ENCODE data around the gene PPP1R8.
"Not testable (repeated sequence)": the region's sequence is repeated elsewhere in the genome, so short reads cannot be mapped to it uniquely, and the experiment has no call there.

PPP1R8 gene

DNA sequence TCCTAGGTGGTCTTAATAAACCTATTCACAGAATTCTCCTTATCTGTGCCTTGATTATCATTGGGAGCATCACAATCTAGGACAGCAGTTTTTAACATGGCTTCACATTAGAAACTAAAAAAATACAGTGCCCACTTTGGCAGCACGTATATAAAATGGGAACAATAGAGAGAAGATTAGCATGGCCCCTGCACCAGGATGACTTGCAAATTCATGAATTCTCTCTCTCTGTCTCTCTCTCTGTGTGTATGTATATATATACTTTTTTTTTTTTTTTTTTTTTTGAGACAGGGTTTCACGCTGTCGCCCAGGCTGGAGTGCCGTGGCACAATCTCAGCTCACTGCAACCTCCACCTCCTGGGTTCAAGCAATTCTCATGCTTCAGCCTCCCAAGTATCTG, 6.2 kb upstream of the PPP1R8 start:
- no peaks in the 10 kb centered on the region for H4K20me1 ChIP-seq (ENCODE audit: insufficient read depth, low read length)
- no peaks in the 10 kb centered on the region for H3K9me3 ChIP-seq (ENCODE audit: insufficient read depth, low read length)
- H3K36me3 ChIP-seq (replicated peaks; ENCODE audit: low read depth, low read length): peaks cover 6% of the 10 kb centered on the region
- no peak overlapping the region for H2AFZ ChIP-seq (ENCODE audit: low read depth, low read length)
- no peaks in the 10 kb centered on the region for H3K4me1 ChIP-seq (ENCODE audit: low read length)
- H3K79me2 ChIP-seq (ENCODE audit: low read length): no peaks in the 10 kb centered on the region
- no peak overlapping the region for H3K4me3 ChIP-seq (ENCODE audit: low read length)
- no peaks in the 10 kb centered on the region for H3K27me3 ChIP-seq (ENCODE audit: low read depth, low read length)
- H3K4me2 ChIP-seq (ENCODE audit: low read length): no peak overlapping the region
- TF ChIP-seq CTCF (IDR thresholded peaks at IDR 0.05; ENCODE audit: low read depth, low read length): no peak
- TF ChIP-seq EZH2phosphoT487 (IDR thresholded peaks at IDR 0.05; ENCODE audit: low read depth): no peak
- no peak overlapping the region for H3K27ac ChIP-seq (ENCODE audit: low read length)
- H3K9ac ChIP-seq (ENCODE audit: low read length): no peak overlapping the region

GRCh38 chr1:27829339-27829960, 1.1 kb upstream of the PPP1R8 start:
- not testable (repeated sequence) for H3K27ac ChIP-seq (ENCODE audit: low read length); H2AFZ ChIP-seq (ENCODE audit: low read depth, low read length); H3K27me3 ChIP-seq (ENCODE audit: low read depth, low read length); H3K9ac ChIP-seq (ENCODE audit: low read length); H3K9me3 ChIP-seq (ENCODE audit: insufficient read depth, low read length)
- Histone ChIP-seq H3K36me3 (replicated peaks; ENCODE audit: low read depth, low read length) (peaks cover 10% of the 10 kb centered on the region), H3K79me2 (ENCODE audit: low read length) (peaks cover 39% of the 10 kb centered on the region), H3K4me2 (ENCODE audit: low read length) (peak overlapping the region; percentile 47), H3K4me1 (ENCODE audit: low read length) (peaks cover 11% of the 10 kb centered on the region), H4K20me1 (ENCODE audit: insufficient read depth, low read length) (peaks cover 11% of the 10 kb centered on the region), H3K4me3 (ENCODE audit: low read length) (peak overlapping the region; percentile 99)

DNA sequence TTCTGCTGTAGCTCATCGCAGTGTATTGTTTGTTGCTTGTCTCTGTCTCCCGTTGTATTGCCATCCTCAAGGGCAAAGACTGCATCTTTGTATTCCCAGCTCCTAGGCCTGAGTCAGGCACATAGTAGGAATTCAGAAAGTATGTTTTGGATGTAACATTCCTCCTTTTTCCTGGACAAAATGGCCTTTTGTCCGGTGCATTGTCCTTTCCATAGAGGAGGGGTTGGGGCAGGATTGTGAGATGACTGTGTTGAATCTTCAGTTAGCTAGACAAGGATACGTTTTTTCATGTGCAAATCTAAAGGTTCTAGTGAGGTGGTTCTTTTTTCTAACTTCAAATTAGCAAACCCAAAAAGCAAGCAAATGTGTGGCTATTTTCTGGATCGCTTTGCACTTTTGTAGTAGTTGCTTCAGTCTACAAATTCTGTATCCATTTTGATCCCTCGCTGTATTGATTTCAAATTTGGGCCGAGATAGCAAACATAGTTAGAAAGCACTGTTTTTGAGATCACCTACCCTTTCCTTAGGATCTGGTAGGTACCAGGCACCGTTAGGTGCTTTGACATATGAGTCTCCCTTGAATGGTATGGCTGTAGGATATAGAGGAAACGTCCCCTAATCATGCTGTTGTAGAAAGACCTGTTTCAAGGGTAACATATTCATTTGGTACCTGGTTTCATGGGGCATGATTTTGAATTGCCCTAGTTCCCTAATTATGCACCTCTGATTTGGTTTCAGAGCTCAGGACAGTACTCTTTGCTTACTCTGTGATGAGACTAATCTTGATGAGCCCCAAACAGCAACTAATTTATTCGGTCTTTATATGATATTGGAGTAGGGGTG, 1.2 kb downstream of the PPP1R8 start:
- H3K9ac ChIP-seq (ENCODE audit: low read length): peak overlapping the region; percentile 92
- peaks cover 19% of the 10 kb centered on the region for H3K36me3 ChIP-seq (replicated peaks; ENCODE audit: low read depth, low read length)
- peaks cover 11% of the 10 kb centered on the region for H4K20me1 ChIP-seq (ENCODE audit: insufficient read depth, low read length)
- H3K79me2 ChIP-seq (ENCODE audit: low read length): peaks cover 59% of the 10 kb centered on the region
- no peaks in the 10 kb centered on the region for H3K27me3 ChIP-seq (ENCODE audit: low read depth, low read length)
- peak overlapping the region; percentile 99 for H3K4me3 ChIP-seq (ENCODE audit: low read length)
- H3K4me2 ChIP-seq (ENCODE audit: low read length): peak overlapping the region; percentile 96
- no peak for TF ChIP-seq EZH2phosphoT487 (IDR thresholded peaks at IDR 0.05; ENCODE audit: low read depth)
- no peak for TF ChIP-seq CTCF (IDR thresholded peaks at IDR 0.05; ENCODE audit: low read depth, low read length)
- no peaks in the 10 kb centered on the region for H3K9me3 ChIP-seq (ENCODE audit: insufficient read depth, low read length)
- no peak overlapping the region for H3K27ac ChIP-seq (ENCODE audit: low read length)
- H3K4me1 ChIP-seq (ENCODE audit: low read length): peaks cover 11% of the 10 kb centered on the region
- no peak overlapping the region for H2AFZ ChIP-seq (ENCODE audit: low read depth, low read length)

GRCh38 chr1:27832762-27833161, 2.2 kb downstream of the PPP1R8 start:
- Histone ChIP-seq H3K27ac (ENCODE audit: low read length) (no peak overlapping the region), H3K36me3 (replicated peaks; ENCODE audit: low read depth, low read length) (peaks cover 21% of the 10 kb centered on the region), H3K4me3 (ENCODE audit: low read length) (no peak overlapping the region), H3K9me3 (ENCODE audit: insufficient read depth, low read length) (no peaks in the 10 kb centered on the region), H3K27me3 (ENCODE audit: low read depth, low read length) (no peaks in the 10 kb centered on the region), H3K79me2 (ENCODE audit: low read length) (peaks cover 62% of the 10 kb centered on the region), H2AFZ (ENCODE audit: low read depth, low read length) (no peak overlapping the region), H3K4me1 (ENCODE audit: low read length) (peaks cover 11% of the 10 kb centered on the region), H3K4me2 (ENCODE audit: low read length) (no peak overlapping the region), H3K9ac (ENCODE audit: low read length) (no peak overlapping the region), H4K20me1 (ENCODE audit: insufficient read depth, low read length) (peaks cover 11% of the 10 kb centered on the region)
- TF ChIP-seq EZH2phosphoT487 (IDR thresholded peaks at IDR 0.05; ENCODE audit: low read depth) (no peak), CTCF (IDR thresholded peaks at IDR 0.05; ENCODE audit: low read depth, low read length) (no peak)

Data from OCI-LY3 (cell line).